GM06990 (cell line): ENCODE measurements around the gene MYO7A.

Experiments used
- DNase-seq: peaks from one replicate; pipeline ENCODE4 v3.0.0-alpha.2; 2011; ENCODE audit not compliant: insufficient read length; ENCODE audit errors: extremely low read depth
- H3K27me3 ChIP-seq: replicated peaks from 2 replicates; pipeline ENCODE4 v1.6.0; 2011; ENCODE audit warnings: low read length; ENCODE audit not compliant: control insufficient read depth, insufficient read depth
- H3K36me3 ChIP-seq: 2 replicates; pipeline ENCODE4 v1.5.1; 2011; ENCODE audit warnings: low read length; ENCODE audit not compliant: control insufficient read depth, insufficient read depth
- H3K4me3 ChIP-seq: replicated peaks from 2 replicates; pipeline ENCODE4 v1.5.1; 2011; ENCODE audit warnings: low read depth, mild to moderate bottlenecking, control low read depth, low read length
- CTCF ChIP-seq: IDR thresholded peaks from 2 replicates; pipeline ENCODE4 v1.5.1; 2011; ENCODE audit warnings: low read length, control low read depth, mild to moderate bottlenecking, inconsistent platforms; ENCODE audit not compliant: insufficient read depth, poor library complexity, severe bottlenecking

MYO7A gene

GRCh38 chr11:77129069-77129841 is 1.2 kb downstream of the MYO7A start:
- H3K27me3 ChIP-seq = peaks cover 1% of the 10 kb centered on the region
- DNase-seq = no peak
- no peak for TF ChIP-seq CTCF
- H3K36me3 ChIP-seq = no peaks in the 10 kb centered on the region
- no peak overlapping the region for H3K4me3 ChIP-seq

GRCh38 chr11:77129842-77130756 is 2.1 kb downstream of the MYO7A start:
- TF ChIP-seq CTCF = no peak
- DNase-seq = no peak
- Histone ChIP-seq H3K4me3 (no peak overlapping the region), H3K27me3 (peaks cover 1% of the 10 kb centered on the region), H3K36me3 (no peaks in the 10 kb centered on the region)

- no peak for TF ChIP-seq CTCF
- no peak overlapping the region for H3K4me3 ChIP-seq
- peaks cover 1% of the 10 kb centered on the region for H3K27me3 ChIP-seq
- DNase-seq = no peak
- no peaks in the 10 kb centered on the region for H3K36me3 ChIP-seq
Observed at GRCh38 chr11:77130763-77131513, 2.9 kb downstream of the MYO7A start.

GRCh38 chr11:77131560-77131959 is 3.5 kb downstream of the MYO7A start:
- TF ChIP-seq CTCF = no peak
- Histone ChIP-seq H3K36me3 (no peaks in the 10 kb centered on the region), H3K4me3 (no peak overlapping the region), H3K27me3 (peaks cover 1% of the 10 kb centered on the region)
- no peak for DNase-seq

- no peak for TF ChIP-seq CTCF
- DNase-seq = no peak
- H3K36me3 ChIP-seq = no peaks in the 10 kb centered on the region
Observed at GRCh38 chr11:77135069-77135468, 7.0 kb downstream of the MYO7A start.

More at GRCh38 chr11:77135069-77135468, 7.0 kb downstream of the MYO7A start:
- Histone ChIP-seq H3K4me3 (no peak overlapping the region), H3K27me3 (no peaks in the 10 kb centered on the region; the same call in 1 of the 2 replicates)
